ENCODE data around the gene YY1.

- TF ChIP-seq CTCF (IDR thresholded peaks at IDR 0.05) (no peak), POLR2A (IDR thresholded peaks at IDR 0.05) (no peak)
Observed at GRCh38 chr14:100215330-100215885, 23.5 kb upstream of the YY1 start.
